NOMO-1 treated with dmso at 0.1 percent for 144 hours (cell line): ENCODE data around the gene SFTA2.

ENCODE experiments used
- DNase-seq: peaks from one replicate; lab custom pipeline; 2025; ENCODE audit not compliant: unreplicated experiment; lab: John Stamatoyannopoulos, UW

Gene SFTA2

DNA sequence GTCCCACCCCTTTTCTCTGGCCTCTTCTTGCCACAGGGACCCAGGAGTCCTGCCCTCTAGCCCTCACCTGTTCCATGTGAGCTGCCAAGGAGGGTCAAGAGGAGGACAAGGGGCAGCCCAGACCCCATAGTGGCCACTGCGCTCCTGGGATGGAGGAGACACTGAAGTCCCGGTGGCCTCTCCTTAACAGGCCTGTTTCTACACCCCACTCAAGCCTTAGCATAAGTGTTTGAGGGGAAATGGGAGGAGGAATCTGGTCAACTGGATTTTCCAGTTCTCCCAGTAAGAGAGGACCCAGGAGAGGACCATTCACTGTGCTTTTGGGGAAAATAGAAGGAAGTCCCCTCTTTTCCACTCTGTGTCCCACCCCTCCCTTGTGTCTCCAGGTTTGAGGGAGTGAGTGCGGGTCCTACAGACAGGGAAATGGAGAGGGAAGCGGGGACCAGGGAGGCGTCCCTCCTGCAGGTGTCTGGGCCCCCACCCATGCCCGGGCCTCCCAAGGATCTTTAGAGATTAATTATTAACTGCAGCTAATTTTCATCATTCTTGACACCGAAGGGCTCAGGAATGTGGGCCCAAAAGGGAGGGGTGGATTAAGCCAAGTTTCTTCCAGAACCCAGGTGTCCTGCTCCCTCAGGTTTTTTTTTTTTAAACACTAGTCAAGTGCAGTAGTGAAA, at the start of gene SFTA2:
Gene SFTA2, minus strand, starts transcription at position 202 of the 677 bp plus-strand sequence. Its CDS starts 74 bp downstream, at position 128.
- DNase-seq, result no peak

GRCh38 chr6:30979690-30980089, 47.7 kb upstream of the SFTA2 start:
- DNase-seq, result no peak

- no peak for DNase-seq
These were observed 47.2 kb upstream of the SFTA2 start for GRCh38 chr6:30979141-30979540.

- no peak for DNase-seq
These were observed 42.7 kb upstream of the SFTA2 start for GRCh38 chr6:30974490-30975252.

DNA sequence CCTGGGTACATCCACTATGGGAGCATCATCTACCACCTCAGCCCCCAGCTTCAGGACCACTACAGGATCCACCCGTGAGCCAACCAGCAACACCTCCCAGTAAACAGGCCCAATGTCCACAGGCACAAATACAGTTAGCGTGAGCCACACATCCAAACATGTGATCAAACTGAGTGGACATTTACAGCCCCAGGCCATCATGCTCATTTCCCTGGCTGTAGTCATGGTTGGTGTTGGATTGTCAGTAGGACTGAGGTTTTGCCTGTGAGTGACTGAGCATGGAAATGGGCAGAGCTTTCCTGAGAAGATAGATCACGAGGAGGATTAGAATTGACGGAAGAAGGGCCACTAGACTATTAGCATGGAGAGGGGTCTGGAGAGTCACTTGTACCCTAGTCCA, 40.8 kb upstream of the SFTA2 start:
- DNase-seq, result no peak

DNA sequence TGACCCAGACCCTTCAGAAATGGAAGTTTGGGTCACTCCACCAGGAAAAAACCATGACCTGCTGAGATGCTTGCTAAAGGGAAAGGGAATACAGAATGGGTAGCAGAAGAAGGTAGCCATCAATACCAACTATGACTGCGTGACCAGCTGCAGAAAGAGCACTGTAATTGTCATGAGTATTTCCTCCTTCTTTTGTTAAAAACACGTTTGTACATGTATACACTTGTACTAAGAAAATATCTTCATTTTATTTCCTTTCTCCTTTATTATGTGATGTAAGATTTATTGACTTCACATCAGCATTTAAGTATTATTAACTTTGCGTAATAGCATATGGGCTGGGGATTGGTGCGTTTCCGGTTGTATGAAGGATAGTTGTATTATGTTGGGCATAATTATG, 39.0 kb upstream of the SFTA2 start:
- no peak for DNase-seq

GRCh38 chr6:30969171-30969570, 37.2 kb upstream of the SFTA2 start:
- DNase-seq, result peak; percentile 16

DNA sequence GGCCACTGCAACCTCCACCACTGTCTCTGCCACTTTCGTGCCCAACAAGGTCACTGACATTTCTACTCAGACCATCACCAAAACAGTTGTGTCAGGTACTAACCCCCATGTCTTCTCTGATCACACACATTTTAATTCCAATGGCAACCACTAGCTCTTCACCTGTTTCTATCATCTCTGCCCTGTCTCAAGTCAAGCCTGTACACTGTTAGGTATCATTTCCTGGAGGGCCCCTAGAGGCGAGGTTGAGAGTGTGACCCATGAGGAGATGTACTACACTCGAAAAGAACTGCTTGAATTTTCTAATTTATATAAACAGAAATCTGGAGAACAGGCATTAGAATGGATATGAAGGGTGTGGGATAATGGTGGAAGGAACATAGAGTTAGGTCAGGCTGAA, 34.2 kb upstream of the SFTA2 start:
- no peak for DNase-seq

GRCh38 chr6:30965140-30965601, 33.2 kb upstream of the SFTA2 start:
- no peak for DNase-seq

- DNase-seq, result no peak
These were observed 32.1 kb upstream of the SFTA2 start for GRCh38 chr6:30964075-30964474.

- DNase-seq, result no peak
These were observed 31.7 kb upstream of the SFTA2 start for GRCh38 chr6:30963641-30964040.

DNA sequence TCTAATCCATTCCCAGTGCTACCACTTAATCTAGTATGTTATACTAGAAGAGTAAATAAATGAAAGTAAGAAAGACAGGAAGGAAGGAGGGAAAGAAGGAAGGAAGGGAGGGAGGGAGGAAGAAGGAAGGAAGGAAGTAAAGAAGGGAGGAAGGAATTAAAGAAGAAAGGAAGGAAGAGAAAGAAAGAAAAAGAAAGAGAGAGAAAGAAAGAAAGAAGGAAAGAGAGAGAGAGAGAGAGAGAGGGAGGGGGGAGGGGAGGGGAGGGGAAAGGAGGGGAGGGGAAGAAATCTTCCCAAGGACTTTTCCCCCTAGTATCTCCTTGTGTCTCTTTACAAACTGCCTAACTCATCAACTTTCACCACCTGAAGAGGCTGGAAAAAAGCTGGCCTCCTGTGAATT, 30.7 kb upstream of the SFTA2 start:
- DNase-seq, result no peak

DNA sequence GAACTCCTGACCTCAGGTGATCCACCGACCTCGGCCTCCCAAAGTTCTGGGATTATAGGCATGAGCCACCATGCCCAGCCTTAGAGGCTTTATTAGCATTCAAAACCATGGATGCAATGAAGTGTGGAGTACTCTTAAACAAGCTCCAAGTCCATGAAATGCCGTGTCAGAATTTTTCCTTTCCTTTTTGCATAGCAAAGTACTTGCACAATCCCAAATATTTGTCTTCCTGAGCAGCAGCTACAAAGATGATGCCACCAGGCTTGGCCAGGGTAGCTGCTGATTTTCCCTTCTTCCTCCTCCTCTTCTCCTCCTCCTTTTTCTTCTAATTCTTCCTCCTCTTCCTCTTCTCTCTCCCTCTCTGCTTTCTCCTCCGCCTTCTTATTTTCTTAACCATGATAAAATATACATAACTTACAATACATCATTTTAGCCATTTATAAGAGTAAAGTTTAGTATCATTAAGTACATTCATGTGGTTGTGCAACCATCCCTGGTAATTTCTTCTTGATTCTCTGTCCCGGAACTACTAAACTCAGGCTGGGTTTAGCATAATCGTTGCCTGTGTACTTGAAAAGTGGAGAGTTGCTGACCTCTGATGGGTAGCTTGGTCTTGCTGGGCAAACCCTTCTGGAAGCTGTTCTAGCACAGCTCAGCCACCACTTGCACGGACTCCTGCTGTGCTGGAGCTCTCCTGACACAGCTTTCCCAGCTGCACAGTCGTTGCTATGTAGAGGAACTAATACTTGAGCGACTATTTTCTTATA, 29.1 kb upstream of the SFTA2 start:
- DNase-seq, result no peak

GRCh38 chr6:30957716-30958115, 25.7 kb upstream of the SFTA2 start:
- DNase-seq, result no peak

DNA sequence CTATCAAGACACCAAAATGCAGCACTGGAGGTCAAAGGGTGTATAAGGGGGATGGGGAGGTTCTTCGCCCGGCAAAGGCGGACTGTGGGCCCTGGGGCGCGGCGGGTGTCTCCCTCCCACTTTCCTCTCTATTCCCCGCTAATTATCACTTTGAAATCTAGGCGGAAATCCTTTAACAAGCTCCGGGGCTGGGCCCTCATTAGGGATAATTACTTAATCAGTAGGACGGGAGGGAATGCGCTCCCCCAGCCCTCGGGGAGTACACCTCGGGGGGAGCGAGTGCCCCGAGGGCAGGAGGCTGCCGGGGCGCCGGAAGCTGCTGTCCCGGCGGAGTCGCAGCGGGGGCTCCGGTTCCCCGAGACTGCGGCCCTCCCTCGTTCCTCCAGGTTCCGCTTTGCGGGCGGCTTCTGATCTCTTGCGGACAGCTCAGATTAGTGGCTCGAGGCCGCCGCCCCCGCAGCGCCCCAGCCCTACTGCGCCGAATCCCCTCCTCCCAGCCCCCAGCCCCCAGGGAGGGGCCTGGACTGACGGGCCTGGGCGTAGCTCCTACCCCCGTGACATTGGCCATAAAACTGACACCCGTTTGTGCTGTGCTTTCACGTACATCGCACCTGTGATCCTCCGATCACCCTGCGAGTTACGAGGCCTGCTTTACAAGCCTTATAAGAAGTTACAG, 23.5 kb upstream of the SFTA2 start:
- DNase-seq, result peak; percentile 42

- DNase-seq, result no peak
These were observed 22.8 kb upstream of the SFTA2 start for GRCh38 chr6:30954631-30955366.

DNA sequence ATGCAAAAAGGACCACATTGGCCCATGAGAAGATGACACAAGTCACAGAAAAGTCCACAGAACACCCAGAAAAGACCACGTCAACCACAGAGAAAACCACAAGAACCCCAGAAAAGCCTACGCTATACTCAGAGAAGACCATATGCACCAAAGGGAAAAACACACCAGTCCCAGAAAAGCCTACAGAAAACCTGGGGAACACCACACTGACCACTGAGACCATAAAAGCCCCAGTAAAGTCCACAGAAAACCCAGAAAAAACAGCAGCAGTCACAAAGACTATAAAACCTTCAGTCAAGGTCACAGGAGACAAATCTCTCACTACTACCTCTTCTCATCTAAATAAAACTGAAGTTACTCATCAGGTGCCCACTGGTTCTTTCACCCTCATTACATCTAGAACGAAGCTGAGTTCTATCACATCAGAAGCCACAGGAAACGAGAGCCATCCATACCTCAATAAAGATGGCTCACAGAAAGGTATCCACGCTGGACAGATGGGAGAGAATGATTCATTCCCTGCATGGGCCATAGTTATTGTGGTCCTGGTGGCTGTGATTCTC, 20.0 kb upstream of the SFTA2 start:
- DNase-seq, result no peak

GRCh38 chr6:30948811-30949210, 16.8 kb upstream of the SFTA2 start:
- DNase-seq, result no peak

DNA sequence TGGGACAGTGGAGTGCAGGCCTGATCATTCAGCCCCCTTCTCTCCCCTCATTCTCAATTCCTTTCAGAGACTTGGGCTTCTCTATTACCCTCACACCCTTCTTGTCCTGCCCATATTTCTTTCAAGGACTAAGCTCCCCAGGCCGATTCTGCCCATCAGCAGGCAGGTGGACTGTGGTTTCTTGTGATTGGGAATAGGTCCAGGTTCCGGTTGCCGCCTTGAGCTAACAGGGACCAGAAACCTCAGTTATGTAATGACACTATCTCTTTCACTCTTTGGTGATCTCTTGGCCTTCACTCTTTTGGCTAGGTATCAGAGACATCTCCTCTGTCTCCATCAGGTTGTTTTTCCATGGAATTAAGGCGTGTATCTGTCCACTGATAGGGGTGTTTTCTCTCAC, 15.3 kb upstream of the SFTA2 start:
- DNase-seq, result no peak

DNA sequence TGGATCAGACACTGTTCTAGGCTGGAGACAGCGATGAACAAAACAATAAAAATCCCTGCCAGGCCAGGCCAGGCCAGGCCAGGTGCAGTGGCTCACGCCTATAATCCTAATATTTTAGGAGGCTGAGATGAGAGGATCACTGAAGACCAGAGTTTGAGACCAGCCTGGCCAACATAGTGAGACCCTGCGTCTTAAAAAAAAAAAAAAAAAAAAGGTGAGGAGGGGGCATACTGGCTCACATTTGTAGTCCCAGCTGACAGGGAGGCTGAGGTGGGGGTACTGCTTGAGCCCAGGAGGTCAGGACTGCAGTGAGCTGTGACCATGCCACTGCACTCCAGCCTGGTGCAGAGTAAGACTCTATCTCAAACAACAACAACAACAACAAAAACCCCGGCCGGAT, 13.3 kb upstream of the SFTA2 start:
- DNase-seq, result no peak
